Hematopoietic multipotent progenitor cell treated with erythropoietin and hydrocortisone succinate and interleukin-3 and kit ligand, for 4 days (in vitro differentiated cells): ENCODE data around the gene RAD51B.
"Not testable (repeated sequence)": the region's sequence is repeated elsewhere in the genome, so short reads cannot be mapped to it uniquely, and the experiment has no call there.

Source experiments
- DNase-seq: peaks from one replicate; pipeline ENCODE4 v3.0.0-alpha.2; 2015

Gene RAD51B

DNA sequence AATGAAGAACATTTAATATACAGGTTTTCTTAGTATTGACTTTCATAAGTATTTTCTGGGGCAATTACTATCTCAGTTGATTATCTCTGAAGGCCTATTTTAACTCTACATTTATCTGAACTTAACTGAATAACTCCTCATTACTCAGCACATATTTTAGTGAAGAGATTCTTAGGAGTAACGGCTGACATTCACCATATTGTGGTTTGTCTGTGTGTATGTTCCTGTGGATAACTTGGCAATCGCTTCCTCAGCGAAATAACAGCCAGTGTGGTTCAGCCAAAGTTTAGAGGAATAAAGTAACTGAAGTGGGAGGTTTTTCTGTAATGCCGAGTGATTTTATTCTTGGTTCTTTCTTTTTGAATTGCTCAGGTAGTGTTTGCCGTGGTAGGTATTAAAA, 168.0 kb downstream of the RAD51B start:
- DNase-seq: peak; percentile 95

DNA sequence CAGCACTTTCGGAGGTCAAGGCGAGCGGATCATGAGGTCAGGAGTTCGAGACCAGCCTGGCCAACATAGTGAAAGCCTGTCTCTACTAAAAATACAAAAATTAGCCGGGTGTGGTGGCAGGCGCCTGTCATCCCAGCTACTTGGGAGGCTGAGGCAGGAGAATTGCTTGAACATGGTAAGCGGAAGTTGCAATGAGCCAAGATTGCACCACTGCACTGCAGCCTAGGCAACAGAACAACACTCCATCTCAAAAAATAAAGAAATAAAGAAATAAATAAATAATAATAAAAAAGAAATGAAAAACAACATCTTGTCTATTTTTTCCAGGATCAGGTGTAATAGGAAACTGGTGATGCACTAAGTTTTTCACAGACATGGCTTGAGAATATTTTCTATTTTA, 168.6 kb downstream of the RAD51B start:
- DNase-seq: not testable (repeated sequence)

DNA sequence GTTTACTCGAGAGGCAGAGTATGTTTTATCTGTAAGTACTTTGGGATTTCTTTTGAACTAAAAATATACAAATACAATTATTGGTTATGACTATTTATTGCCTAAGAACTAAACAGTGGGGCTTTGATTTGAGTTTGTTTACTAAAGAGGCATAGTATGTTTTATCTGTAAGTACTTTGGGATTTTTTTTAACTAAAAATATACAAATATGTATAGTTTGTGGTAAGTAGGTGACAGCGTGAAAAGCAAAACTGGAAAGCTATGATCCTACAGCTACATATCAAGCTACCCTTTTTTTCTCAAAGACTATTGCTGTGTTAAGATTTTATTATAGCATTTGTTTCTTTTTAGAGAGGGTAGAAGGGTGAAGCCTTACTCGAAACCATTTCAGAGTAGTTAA, 171.0 kb downstream of the RAD51B start:
- DNase-seq: no peak

DNA sequence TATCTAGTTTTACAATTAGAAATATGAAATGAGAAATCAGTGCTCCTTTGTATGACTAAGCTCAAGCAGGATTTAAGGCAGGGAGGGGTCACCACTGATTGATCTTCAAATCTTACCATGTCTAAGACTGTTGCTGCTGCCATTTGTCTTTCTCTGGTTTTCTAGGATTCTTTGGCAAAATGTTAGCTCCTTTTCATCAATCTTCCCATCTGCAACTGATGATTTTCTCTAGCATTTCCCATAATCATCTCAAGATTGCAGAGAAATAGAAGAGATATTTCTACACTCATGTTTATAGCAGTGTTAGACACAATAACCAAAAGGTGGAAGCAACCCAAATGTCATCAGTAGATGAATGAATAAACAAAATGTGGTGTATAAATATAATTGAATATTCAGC, 175.0 kb downstream of the RAD51B start:
- no peak for DNase-seq

DNA sequence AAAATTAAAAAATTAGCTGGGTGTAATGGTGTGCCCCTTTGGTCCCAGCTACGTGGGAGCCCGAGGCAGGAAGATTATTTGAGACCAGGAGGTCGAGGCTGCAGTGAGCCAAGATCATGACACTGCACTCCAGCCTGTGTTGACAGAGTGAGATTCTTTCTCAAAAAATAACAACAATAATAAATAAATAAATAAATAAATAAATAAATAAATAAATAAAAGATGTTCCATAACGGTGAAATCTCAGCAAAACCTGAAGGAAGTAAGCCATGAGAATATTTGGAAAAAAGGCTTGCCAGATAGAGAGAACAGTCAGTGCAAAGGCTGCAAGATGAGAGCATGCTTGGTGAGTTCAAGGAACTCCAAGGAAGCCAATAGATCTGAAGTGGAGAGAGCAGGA, 176.7 kb downstream of the RAD51B start:
- DNase-seq: no peak

DNA sequence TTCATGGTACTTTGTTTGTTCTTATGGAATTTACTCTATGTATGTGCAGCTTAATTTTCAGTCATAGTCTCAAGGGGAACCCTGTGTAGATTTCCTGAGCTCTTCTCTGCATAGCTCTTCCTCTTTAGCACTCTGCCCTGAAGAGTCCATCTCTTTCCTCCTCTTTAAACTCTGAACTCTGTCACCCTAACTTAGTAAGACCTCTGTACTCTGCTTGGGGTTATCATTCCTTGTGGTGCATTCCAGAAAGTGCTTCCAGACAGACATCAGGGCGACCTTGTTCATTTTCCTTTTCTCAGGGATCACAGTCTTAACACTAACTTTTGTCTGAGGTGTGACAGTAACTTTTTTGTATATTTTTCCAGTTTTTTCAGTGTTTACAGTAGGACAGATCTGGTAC, 179.3 kb downstream of the RAD51B start:
- no peak for DNase-seq

DNA sequence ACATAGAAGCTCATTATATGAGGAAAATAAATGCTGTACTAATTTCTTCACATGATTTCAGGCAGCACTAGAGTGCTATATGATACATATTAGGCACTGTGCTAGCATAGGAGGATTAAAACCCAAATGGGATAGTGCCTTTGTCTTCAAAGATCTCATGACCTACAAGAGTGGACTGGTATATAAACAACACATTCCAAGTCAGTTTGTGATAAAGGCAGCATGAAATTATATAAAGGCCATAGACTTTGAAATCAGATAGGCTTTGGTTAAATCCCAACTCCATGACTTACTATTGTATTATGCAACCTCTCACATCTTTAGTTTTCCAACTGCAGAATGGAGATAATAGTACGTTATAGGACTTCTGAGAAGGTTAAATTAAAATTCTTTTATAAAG, 179.7 kb downstream of the RAD51B start:
- no peak for DNase-seq

DNA sequence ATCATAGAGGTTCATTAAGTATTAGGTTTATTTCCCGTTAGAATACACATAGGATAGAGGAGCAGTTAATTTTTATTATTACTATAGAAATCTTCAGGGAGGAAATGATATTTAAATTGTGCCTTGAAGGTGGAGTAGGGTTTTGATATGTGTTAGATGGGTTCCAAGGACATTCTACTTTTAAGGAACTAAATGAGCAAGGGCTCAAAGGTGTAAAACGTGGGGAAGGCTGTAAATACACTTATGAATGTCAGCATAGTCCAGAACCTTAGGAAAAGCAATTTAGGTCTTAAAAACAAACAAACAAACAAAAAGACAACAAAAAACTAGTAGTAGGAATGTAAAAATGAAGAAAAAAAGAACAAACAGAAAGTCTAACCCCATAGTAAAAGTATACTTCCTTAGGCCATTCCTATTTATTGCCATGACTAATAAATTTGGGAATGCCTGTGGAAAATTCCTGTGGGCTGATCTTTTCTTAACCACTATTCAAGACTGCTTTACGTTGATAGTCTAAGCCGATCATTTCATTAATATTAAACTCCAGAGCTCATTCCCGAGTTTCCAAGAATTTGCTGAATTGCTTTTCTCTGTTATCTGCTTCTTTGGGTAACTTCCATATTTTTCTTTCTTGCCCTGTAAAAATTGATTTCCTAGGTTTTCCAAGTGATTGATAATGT, 180.3 kb downstream of the RAD51B start:
- DNase-seq: no peak

DNA sequence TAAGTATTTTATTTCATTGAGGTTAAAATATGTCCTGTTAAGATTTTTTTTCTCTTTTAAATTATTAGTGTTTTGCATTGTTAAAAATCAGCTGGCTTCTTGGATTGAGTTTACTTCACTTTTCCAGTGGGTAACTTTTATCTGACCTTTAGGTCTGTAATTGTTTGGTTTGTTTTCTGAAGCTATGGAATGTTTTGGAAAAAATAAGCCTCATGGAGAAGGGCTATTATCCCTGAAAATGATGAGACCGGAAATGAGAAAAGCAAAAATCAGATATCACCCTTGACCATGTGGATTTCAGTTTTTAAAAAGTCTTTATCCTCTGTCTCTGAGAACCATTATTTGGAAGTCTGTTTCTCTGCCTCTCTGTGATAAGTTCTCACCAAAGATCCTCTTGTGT, 180.9 kb downstream of the RAD51B start:
- no peak for DNase-seq

DNA sequence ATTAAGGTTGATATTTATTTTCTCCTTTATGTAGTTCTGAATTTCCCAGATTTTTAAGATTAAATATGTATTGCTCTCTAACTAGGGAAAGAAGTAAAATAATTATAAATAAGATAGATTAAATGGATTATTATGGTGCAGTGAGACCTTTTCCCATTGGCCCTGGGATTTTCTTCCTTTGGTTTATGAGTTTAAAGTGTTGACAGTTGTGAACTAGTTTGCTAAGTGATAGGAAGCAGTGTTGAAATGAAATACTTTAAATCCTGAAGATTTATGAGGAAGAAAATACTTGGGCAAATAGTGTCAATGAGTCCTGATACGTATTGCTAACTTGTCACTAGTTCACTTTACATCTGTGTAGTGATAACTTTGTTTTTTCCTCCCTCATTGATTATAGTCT, 188.9 kb downstream of the RAD51B start:
- DNase-seq: no peak

DNA sequence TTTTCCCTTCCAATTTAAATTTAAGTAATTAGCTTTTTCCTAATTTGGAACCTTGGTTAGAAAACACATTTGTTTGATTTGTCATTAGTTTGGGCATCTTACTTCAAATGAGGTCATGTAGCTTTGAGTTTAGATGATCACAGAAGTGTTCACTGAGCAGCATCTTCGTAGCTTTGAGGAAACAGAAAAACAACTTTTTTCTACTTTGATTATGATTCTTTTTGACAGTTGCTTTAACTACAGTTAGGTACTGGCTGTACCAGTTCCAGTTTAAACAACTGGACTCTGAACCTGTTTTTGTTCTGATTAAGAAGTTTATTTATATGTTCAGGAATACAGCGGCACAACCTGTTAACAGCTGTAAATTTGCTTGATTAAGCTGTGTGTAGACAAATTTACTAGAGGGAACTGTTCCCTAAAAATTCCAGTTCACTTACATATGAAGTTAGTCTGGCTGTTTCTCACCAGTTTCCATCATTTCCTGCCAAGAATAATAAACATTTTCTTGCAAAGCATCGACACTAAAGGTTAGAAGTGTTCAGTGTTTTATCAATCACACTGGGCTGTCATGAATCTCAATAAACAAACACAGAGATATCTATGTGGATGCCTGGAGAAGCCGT, 191.9 kb downstream of the RAD51B start:
- no peak for DNase-seq

DNA sequence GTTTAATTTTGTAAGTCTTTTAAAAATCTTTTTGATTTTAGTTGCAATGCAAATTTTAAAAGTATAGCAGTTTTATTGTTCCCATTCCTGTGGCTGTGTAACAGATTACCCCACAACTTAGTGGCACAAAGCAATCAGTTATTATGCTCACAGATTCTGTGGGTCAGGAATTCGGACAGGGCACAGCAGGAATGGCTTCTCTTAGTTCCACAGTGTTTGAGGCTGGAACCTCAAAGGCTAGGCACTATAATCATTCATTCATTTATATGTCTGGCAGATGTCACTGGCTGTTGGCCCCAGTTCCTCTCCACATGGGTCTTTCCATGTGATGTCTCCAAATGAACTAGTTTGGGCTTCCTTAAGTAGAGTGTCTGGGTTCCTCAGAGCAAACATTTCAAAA, 193.3 kb downstream of the RAD51B start:
- no peak for DNase-seq

DNA sequence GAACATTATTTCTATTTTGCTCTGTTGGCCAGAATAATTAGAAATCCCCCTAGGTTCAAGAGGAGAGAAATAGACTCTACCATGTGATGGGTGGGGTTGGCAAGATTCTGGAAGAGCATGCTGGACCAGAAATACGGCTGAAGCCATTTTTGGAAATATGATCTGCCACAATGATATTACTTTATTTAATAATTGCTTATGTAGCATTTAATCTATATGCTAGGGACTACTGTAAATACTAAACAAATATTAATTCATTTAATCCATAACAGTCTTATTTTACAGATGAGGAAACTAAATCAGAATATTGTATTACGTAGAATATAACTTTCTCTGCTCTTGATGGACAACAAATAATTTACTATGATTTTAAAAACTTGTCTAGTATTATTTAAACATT, 193.7 kb downstream of the RAD51B start:
- no peak for DNase-seq

DNA sequence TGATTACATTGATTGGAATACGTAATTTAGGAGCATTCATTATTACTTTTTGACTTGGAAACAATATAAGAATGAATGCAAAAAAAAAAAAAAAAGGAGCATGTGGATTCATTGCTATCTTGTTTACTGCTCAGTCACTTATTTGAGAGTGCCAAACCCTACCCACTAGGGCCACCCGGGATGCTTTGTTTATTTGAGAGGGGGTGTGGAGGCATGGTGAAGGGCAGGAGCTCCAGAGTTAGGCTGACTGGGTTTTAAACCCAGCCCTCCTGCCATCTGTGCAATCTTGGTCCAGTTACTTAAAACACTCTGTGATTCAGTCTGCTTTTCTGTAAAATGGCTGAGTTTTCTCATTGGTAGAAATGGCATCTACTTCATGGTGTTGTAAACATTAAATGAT, 195.2 kb downstream of the RAD51B start:
- DNase-seq: no peak

DNA sequence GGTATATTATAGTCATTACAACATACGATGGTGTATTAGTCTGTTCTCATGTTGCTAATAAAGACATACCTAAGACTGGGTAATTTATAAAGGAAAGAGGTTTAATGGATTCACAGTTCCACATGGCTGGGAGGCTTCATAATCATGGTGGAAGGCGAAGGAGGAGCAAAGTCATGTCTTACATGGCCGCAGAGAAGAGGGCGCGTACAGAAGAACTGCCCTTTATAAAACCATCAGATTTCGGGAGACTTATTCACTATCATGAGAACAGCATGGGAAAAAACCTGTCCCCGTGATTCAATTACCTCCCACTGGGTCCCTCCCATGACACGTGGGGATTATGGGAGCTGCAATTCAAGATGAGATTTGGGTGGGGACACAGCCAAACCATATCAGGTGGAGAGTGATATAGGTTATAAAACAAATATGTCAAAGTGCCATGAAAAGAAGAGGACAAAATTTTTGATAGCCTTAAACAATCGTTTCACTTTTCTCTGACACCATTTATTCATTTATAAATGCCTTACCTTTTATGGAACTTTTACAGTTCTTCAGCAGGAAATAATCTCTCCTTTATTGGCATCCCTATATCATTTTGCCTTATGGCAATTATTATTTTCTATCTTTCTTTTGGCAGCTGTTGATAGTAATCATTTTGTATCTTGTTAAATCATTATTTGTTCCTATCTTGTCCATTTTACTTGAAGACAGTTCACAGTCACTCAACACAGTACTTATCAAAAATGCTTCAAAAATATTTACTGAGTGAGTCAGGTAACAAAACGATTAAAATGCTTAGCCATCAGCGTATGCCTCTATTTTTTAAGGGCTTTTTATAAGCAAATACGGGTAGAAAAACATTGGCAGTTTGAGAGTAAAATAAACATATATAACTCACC, 196.0 kb downstream of the RAD51B start:
- DNase-seq: no peak

DNA sequence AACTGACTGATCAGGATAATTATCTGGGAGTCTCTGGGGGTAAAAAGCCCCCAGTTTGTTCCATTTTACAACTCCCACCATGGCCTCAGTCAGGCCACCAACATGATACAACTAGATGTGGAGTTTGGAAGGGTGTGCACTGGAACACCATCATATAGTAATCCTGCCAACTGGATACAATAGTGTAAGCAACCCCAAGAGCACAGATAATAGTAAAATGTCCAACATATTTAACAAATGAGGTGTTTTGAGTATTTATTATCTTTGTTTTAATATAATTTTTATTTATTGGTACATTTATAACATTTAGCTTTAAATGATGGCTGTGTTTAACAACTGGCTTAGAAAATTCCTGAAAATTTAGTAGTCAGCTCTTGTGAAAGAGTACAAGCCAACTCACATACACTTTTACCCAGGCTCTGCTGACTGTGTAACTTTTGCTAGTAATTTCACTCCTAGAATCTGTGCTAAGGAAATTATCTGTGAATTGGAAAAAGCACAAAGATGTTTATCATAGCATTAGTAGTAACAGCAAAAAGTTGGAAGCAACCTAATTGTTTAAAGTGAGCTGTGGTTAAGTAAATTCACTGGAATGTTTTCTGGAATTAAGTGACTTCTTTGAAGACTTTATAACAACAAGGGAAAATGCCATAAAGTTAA, 196.8 kb downstream of the RAD51B start:
- no peak for DNase-seq

DNA sequence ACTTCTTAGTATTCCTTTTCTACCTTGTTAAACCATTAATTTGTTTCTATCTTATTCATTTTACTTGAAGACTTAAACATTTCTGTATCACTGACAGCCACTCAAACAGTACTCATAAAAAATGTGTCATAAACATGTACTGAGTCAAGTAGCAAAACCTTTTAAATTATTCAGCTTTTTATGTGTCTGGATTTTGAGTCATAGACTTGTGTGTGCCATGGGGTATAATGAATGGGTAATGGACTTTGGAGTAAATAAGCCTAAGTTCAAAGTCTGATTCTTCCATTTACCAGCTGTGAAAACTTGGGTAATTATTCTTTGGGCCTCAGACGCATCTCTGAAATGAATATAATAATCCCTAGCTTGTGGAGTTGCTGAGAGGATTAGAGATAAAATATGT, 199.0 kb downstream of the RAD51B start:
- no peak for DNase-seq

DNA sequence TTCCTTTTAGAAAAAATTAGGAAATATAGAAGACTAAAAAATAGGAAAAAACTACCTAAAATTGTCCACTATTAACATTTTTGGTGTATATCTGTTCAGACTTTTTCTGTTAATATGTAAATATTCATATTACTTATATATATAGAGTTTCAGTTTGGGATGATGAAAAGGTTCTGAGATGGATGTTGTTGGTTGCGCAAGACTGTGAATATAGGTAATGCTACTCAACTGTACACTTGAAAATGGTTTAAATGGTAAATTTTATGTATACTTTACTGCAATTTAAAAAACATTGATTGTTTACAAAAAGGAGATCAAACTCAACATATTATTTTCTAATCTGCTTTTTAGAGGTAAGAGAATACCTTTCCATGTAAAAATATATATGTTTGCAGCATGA, 200.9 kb downstream of the RAD51B start:
- DNase-seq: no peak

DNA sequence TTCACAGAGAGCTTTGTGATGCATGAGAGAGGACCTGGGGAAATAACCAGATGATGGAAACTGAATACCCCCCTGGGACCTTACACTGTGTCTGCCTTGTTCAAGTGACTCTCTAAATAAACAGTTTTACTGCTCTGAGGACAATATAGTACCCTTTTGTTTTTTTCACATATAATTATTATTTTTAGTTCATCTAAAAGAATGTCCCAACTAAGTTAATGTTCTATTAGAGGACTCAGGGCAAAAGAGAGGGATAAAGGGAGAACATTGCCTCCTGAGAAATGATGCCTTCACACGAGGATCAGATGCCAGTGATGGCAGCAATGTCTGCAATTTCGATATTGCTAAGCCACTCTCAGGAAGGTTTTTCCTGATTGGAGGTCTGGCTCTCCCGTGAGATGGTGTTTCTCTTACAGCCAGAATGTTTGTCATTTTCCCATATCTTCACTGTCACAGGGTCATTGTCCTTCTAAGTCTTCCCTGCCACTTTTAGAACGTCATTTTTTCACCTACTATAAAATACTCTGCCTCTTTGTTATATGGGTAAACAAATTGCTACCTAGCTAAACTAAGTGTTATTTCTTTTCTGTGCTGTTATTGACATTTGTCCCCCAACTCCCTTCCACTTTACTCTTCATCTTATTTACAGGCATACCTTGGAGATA, 201.6 kb downstream of the RAD51B start:
- DNase-seq: no peak

DNA sequence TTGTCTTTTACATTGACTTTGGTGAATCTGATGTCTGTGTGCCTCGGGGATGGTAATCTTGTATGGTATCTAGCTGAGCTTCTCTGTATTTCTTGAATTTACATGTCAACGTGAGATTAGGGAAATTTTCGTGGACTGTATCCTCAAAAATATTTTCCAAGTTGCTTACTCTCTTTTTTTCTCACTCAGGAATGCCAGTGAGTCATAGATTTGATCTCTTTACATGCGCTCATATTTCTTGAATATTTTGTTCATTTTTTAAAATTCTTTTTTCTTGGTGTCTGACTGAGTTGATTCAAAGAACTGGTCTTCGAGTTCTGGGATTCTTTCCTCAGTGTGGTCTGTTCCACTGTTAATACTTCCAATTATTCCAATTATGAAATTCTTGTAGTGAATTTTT, 207.7 kb downstream of the RAD51B start:
- DNase-seq: no peak

DNA sequence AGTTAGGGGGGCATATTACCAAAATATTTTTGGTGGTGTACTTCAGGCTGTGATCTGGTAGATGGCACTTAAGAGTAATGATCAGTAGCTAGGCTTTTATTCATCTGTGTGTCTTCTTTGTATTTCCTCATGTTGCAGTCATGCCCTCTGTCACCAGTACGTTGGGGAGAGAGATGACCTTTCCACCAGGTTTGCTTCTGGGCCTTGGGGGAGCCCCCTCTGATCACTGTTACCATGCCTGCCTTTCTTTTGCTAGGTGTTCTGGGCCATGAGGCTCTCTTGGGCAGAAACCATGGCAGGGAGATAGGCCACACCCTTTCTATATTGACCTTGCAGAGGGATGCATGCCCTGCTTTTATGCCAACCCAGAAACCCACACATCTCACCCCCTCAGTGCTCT, 208.5 kb downstream of the RAD51B start:
- no peak for DNase-seq

DNA sequence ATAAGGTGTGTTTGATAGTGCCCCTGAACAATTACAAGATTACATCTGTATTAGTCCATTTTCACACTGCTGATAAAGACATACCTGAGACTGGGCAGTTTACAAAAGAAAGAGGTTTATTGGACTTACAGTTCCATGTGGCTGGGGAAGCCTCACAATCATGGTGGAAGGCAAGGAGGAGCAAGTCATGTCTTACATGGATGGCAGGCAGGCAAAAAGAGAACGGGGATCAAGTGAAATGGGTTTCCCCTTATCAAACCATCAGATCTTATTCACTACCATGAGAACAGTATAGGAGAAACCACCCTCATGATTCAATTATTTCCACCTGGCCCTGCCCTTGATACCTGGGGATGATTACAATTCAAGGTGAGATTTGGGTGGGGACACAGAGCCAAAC, 211.4 kb downstream of the RAD51B start:
- not testable (repeated sequence) for DNase-seq

DNA sequence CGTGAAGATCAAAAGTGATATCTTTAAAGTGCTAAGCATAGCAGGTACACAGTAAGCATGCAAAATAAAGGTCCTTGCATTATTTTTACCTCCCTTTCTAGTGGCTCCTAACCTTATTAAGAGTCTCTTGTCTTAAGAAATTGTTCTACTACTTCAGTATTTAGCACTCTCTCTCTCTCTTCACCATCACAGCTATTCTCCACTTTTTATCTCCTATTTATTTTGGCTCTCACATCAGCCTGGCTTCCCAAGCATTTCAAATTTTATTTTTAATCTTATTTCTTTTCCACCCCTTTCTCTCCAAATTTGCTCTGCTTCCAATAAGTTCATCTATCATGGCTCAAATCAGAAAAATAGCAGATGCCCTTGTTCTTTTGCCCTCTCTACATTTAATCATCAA, 212.6 kb downstream of the RAD51B start:
- DNase-seq: no peak
